Lung (tissue), 12 donors: ENCODE data around the gene GABRP. TPM values are rescaled to one million over a fixed set of nuclear protein-coding genes. Genes with fewer than 3 reads are reported as not detected.

Experiments used
- ATAC-seq: fragments of 200-7000 bp; cut with Tn5 transposase; one replicate; pipeline ENCODE4 v1.9.1; 2020; ENCODE audit warnings: moderate number of reproducible peaks; ENCODE audit not compliant: insufficient read depth, low FRiP score
- DNase-seq, 3 donors: peaks; one replicate each; pipeline ENCODE4 v3.0.0-alpha.2; 2013 to 2017
- H3K27ac ChIP-seq, 2 donors: one replicate each; pipeline ENCODE4 v1.5.1; 2013; ENCODE audit warnings: mild to moderate bottlenecking in 2 of 2, moderate library complexity in 2 of 2, control low read depth in 1 of 2, inconsistent platforms in 1 of 2, low read depth in 1 of 2, low read length in 1 of 2
- H3K27me3 ChIP-seq, 3 donors: one replicate each; pipeline ENCODE4 v1.5.1; 2013; ENCODE audit warnings: low read length in 2 of 3; ENCODE audit not compliant: control insufficient read depth in 3 of 3, insufficient read depth in 3 of 3
- H3K36me3 ChIP-seq, 4 donors: one replicate each; pipeline ENCODE4 v1.5.1; 2013; ENCODE audit warnings: low read length in 4 of 4, mild to moderate bottlenecking in 1 of 4, moderate library complexity in 1 of 4; ENCODE audit not compliant: control insufficient read depth in 4 of 4, insufficient read depth in 4 of 4
- H3K4me1 ChIP-seq, 5 donors: one replicate each; pipeline ENCODE4 v1.5.1; 2013; ENCODE audit warnings: low read length in 5 of 5, mild to moderate bottlenecking in 2 of 5, moderate library complexity in 1 of 5; ENCODE audit not compliant: control insufficient read depth in 5 of 5, insufficient read depth in 5 of 5
- H3K4me3 ChIP-seq: one replicate; pipeline ENCODE4 v1.5.1; 2013; ENCODE audit warnings: mild to moderate bottlenecking, control low read depth, moderate library complexity
- H3K9ac ChIP-seq, 2 donors: one replicate each; pipeline ENCODE4 v1.5.1; 2013; ENCODE audit warnings: low read length in 2 of 2, control low read depth in 1 of 2; ENCODE audit not compliant: insufficient read depth in 1 of 2
- H3K9me3 ChIP-seq, 4 donors: one replicate each; pipeline ENCODE4 v1.5.1; 2013; ENCODE audit warnings: low read length in 3 of 4, mild to moderate bottlenecking in 1 of 4, moderate library complexity in 1 of 4; ENCODE audit not compliant: control insufficient read depth in 4 of 4, insufficient read depth in 3 of 4
- CTCF ChIP-seq: IDR thresholded peaks from 2 replicates; pipeline ENCODE4 v1.5.1; 2012; ENCODE audit warnings: mild to moderate bottlenecking; ENCODE audit errors: control extremely low read depth, extremely low read depth
- WGBS, 2 donors: extraction: QIAGEN DNeasy Blood & Tissue Kit; methylation state at CpG; one replicate each; pipeline ENCODE4 v1.1.7; 2013; 5-methylcytosine and 5-hydroxymethylcytosine counted together
- polyA plus RNA-seq, 2 donors: library from polyadenylated mRNA; stranded (reverse); fragments of 200-250 nt; gene quantifications; one replicate each; pipeline ENCODE4 v1.2.1, GENCODE V29; 2013
- total RNA-seq, 2 donors: library from RNA; depleted of rRNA in 1 of 2; stranded (reverse); fragments of >200 nt in 1 of 2; gene quantifications; one replicate each; pipeline ENCODE4 v1.2.1, GENCODE V29; 2014 to 2021
- donor health status: control.
- donor health status: control.
- donor health status: Bipolar disorder and iron deficiency.
- donor health status: healthy.
- donor health status: DM: yes; HTN: yes; CAD: no.

Gene GABRP
- total and polyA plus RNA-seq, 4 donors = 0.26 to 1.5 (median 0.75) TPM

- peaks cover 0 to 3% (median 0%) of the 10 kb centered on the region in 3 donors for H3K27me3 ChIP-seq
- H3K36me3 ChIP-seq = no peaks in the 10 kb centered on the region
- ATAC-seq (peak; percentile 9), DNase-seq (no peak)
- no peak overlapping the region for H3K4me3 ChIP-seq
- H3K27ac ChIP-seq = no peak overlapping the region
- H3K9me3 ChIP-seq = no peaks in the 10 kb centered on the region
- TF ChIP-seq CTCF = no peak
- H3K4me1 ChIP-seq = no peaks in the 10 kb centered on the region
- H3K9ac ChIP-seq = no peak overlapping the region
- WGBS, 2 donors = 84 to 92% methylated on average over 12 of the region's 12 CpGs
Measured at GRCh38 chr5:170773024-170773985, 10.2 kb upstream of the GABRP start.

- Histone ChIP-seq H3K9me3 (no peaks in the 10 kb centered on the region), H3K4me1 (no peaks in the 10 kb centered on the region), H3K27me3 (peaks cover 0 to 3% (median 0%) of the 10 kb centered on the region in 3 donors), H3K36me3 (no peaks in the 10 kb centered on the region), H3K27ac (no peak overlapping the region), H3K9ac (no peak overlapping the region), H3K4me3 (no peak overlapping the region)
- no peak for TF ChIP-seq CTCF
- WGBS, 2 donors = 93 to 96% methylated on average over 5 of the region's 5 CpGs
- ATAC-seq (no peak), DNase-seq (no peak)
Measured at GRCh38 chr5:170774831-170775230, 8.7 kb upstream of the GABRP start.

- Histone ChIP-seq H3K27ac (no peak overlapping the region), H3K9me3 (no peaks in the 10 kb centered on the region), H3K4me1 (no peaks in the 10 kb centered on the region), H3K9ac (no peak overlapping the region), H3K36me3 (no peaks in the 10 kb centered on the region), H3K4me3 (no peak overlapping the region), H3K27me3 (no peaks in the 10 kb centered on the region)
- no peak for DNase-seq
- WGBS, 2 donors = 82 to 85% methylated on average over 1 of the region's 1 CpG
- no peak for TF ChIP-seq CTCF
- ATAC-seq = no peak
Measured at GRCh38 chr5:170781946-170782345, 1.6 kb upstream of the GABRP start.
